ENCODE data around the gene PC. TPM values are rescaled to one million over a fixed set of nuclear protein-coding genes. Genes with fewer than 3 reads are reported as not detected.

The PC gene
- total and polyA plus RNA-seq, 7 experiments from 2014 or later = 4.9 to 11.2 (median 9.5) TPM

- Mint-ChIP-seq H3K27me3 (peaks cover 0 to 3% (median 0%) of the 10 kb centered on the region in 5 donors), H3K4me1 (no peaks in the 10 kb centered on the region), H3K9me3 (no peaks in the 10 kb centered on the region), H3K27ac (no peak overlapping the region), H3K36me3 (peaks cover 0 to 7% (median 0%) of the 10 kb centered on the region in 5 donors), H3K4me3 (no peak overlapping the region)
- ATAC-seq (no peak), DNase-seq (no peak)
- intact Hi-C loops (cut with micrococcal nuclease) = no loop called here
- no peaks in the 10 kb centered on the region for H3K27me3 ChIP-seq (ENCODE audit: control insufficient read depth in 2 of 2, insufficient read depth in 2 of 2, low read length in 2 of 2)
- H3K4me1 ChIP-seq (ENCODE audit: control insufficient read depth in 2 of 2, insufficient read depth in 2 of 2, low read length in 2 of 2) = no peaks in the 10 kb centered on the region
- CTCF ChIA-PET = no interaction called here
- H3K9me3 ChIP-seq (ENCODE audit: control insufficient read depth in 2 of 3, low read length in 3 of 3) = no peaks in the 10 kb centered on the region
- no peaks in the 10 kb centered on the region for H3K36me3 ChIP-seq (ENCODE audit: control insufficient read depth in 2 of 3, insufficient read depth in 3 of 3, low read length in 3 of 3)
- H3K4me3 ChIP-seq (ENCODE audit: low read length) = no peak overlapping the region
- no peak overlapping the region for H3K27ac ChIP-seq (ENCODE audit: low read depth, low read length)
- POLR2A ChIA-PET = no interaction called here
Observed at GRCh38 chr11:66910669-66911068, 47.5 kb downstream of the PC start.

- H3K27me3 Mint-ChIP-seq = peaks cover 0 to 3% (median 0%) of the 10 kb centered on the region in 5 donors
- no peak for ATAC-seq
- Histone ChIP-seq H3K4me1 (ENCODE audit: control insufficient read depth in 2 of 2, insufficient read depth in 2 of 2, low read length in 2 of 2) (no peaks in the 10 kb centered on the region), H3K4me3 (ENCODE audit: low read length) (no peak overlapping the region), H3K27me3 (ENCODE audit: control insufficient read depth in 2 of 2, insufficient read depth in 2 of 2, low read length in 2 of 2) (no peaks in the 10 kb centered on the region), H3K9me3 (ENCODE audit: control insufficient read depth in 2 of 3, low read length in 3 of 3) (no peaks in the 10 kb centered on the region), H3K27ac (ENCODE audit: low read depth, low read length) (no peak overlapping the region), H3K36me3 (ENCODE audit: control insufficient read depth in 2 of 3, insufficient read depth in 3 of 3, low read length in 3 of 3) (no peaks in the 10 kb centered on the region)
- H3K36me3 Mint-ChIP-seq = peaks cover 0 to 7% (median 0%) of the 10 kb centered on the region in 5 donors
- intact Hi-C loops (cut with micrococcal nuclease) = no loop called here
- POLR2A ChIA-PET = no interaction called here
- H3K27ac Mint-ChIP-seq = no peak overlapping the region
- CTCF ChIA-PET = no interaction called here
- no peak for DNase-seq
- H3K9me3 Mint-ChIP-seq = no peaks in the 10 kb centered on the region
- no peaks in the 10 kb centered on the region for H3K4me1 Mint-ChIP-seq
- H3K4me3 Mint-ChIP-seq = no peak overlapping the region
Observed at GRCh38 chr11:66910016-66910415, 48.2 kb downstream of the PC start.

GRCh38 chr11:66909181-66909580 lies 49.0 kb downstream of the PC start:
- intact Hi-C loops (cut with micrococcal nuclease) = no loop called here
- Histone ChIP-seq H3K27me3 (ENCODE audit: control insufficient read depth in 2 of 2, insufficient read depth in 2 of 2, low read length in 2 of 2) (no peaks in the 10 kb centered on the region), H3K4me1 (ENCODE audit: control insufficient read depth in 2 of 2, insufficient read depth in 2 of 2, low read length in 2 of 2) (no peaks in the 10 kb centered on the region), H3K9me3 (ENCODE audit: control insufficient read depth in 2 of 3, low read length in 3 of 3) (no peaks in the 10 kb centered on the region), H3K36me3 (ENCODE audit: control insufficient read depth in 2 of 3, insufficient read depth in 3 of 3, low read length in 3 of 3) (no peaks in the 10 kb centered on the region), H3K4me3 (ENCODE audit: low read length) (no peak overlapping the region), H3K27ac (ENCODE audit: low read depth, low read length) (no peak overlapping the region)
- no peak overlapping the region for H3K27ac Mint-ChIP-seq
- ATAC-seq (no peak), DNase-seq (no peak)
- POLR2A ChIA-PET = no interaction called here
- no peak overlapping the region for H3K4me3 Mint-ChIP-seq
- H3K9me3 Mint-ChIP-seq = no peaks in the 10 kb centered on the region
- H3K36me3 Mint-ChIP-seq = peaks cover 0 to 7% (median 0%) of the 10 kb centered on the region in 5 donors
- no peaks in the 10 kb centered on the region for H3K4me1 Mint-ChIP-seq
- peaks cover 0 to 3% (median 0%) of the 10 kb centered on the region in 5 donors for H3K27me3 Mint-ChIP-seq
- CTCF ChIA-PET = interaction anchor here (0.6 kb wide), 1 partner anchor 39 kb away, joined by 3 read pairs; no protein-coding TSS in a partner anchor

- CTCF ChIA-PET = no interaction called here
- H3K27ac Mint-ChIP-seq = peak overlapping the region in 1 of 9 donors; percentile 60
- Histone ChIP-seq H3K9me3 (ENCODE audit: control insufficient read depth in 2 of 3, low read length in 3 of 3) (no peaks in the 10 kb centered on the region), H3K27me3 (ENCODE audit: control insufficient read depth in 2 of 2, insufficient read depth in 2 of 2, low read length in 2 of 2) (no peaks in the 10 kb centered on the region), H3K4me3 (ENCODE audit: low read length) (no peak overlapping the region), H3K4me1 (ENCODE audit: control insufficient read depth in 2 of 2, insufficient read depth in 2 of 2, low read length in 2 of 2) (no peaks in the 10 kb centered on the region), H3K36me3 (ENCODE audit: control insufficient read depth in 2 of 3, insufficient read depth in 3 of 3, low read length in 3 of 3) (no peaks in the 10 kb centered on the region), H3K27ac (ENCODE audit: low read depth, low read length) (no peak overlapping the region)
- DNase-seq (no peak), ATAC-seq (no peak)
- peaks cover 0 to 3% (median 0%) of the 10 kb centered on the region in 5 donors for H3K27me3 Mint-ChIP-seq
- intact Hi-C loops (cut with micrococcal nuclease) = no loop called here
- H3K4me1 Mint-ChIP-seq = no peaks in the 10 kb centered on the region
- H3K4me3 Mint-ChIP-seq = no peak overlapping the region
- peaks cover 0 to 7% (median 0%) of the 10 kb centered on the region in 5 donors for H3K36me3 Mint-ChIP-seq
- POLR2A ChIA-PET = no interaction called here
- no peaks in the 10 kb centered on the region for H3K9me3 Mint-ChIP-seq
Observed at GRCh38 chr11:66907751-66908630, 50.2 kb downstream of the PC start.

- Histone ChIP-seq H3K4me1 (ENCODE audit: control insufficient read depth in 2 of 2, insufficient read depth in 2 of 2, low read length in 2 of 2) (no peaks in the 10 kb centered on the region), H3K9me3 (ENCODE audit: control insufficient read depth in 2 of 3, low read length in 3 of 3) (no peaks in the 10 kb centered on the region), H3K27me3 (ENCODE audit: control insufficient read depth in 2 of 2, insufficient read depth in 2 of 2, low read length in 2 of 2) (no peaks in the 10 kb centered on the region), H3K4me3 (ENCODE audit: low read length) (no peak overlapping the region), H3K36me3 (ENCODE audit: control insufficient read depth in 2 of 3, insufficient read depth in 3 of 3, low read length in 3 of 3) (no peaks in the 10 kb centered on the region), H3K27ac (ENCODE audit: low read depth, low read length) (no peak overlapping the region)
- CTCF ChIA-PET = no interaction called here
- DNase-seq (no peak), ATAC-seq (no peak)
- POLR2A ChIA-PET = no interaction called here
- intact Hi-C loops (cut with micrococcal nuclease) = no loop called here
- H3K36me3 Mint-ChIP-seq = peaks cover 0 to 7% (median 0%) of the 10 kb centered on the region in 5 donors
- no peak overlapping the region for H3K4me3 Mint-ChIP-seq
- no peak overlapping the region for H3K27ac Mint-ChIP-seq
- no peaks in the 10 kb centered on the region for H3K9me3 Mint-ChIP-seq
- no peaks in the 10 kb centered on the region for H3K4me1 Mint-ChIP-seq
- H3K27me3 Mint-ChIP-seq = peaks cover 0 to 3% (median 0%) of the 10 kb centered on the region in 5 donors
Observed at GRCh38 chr11:66906061-66906733, 52.0 kb downstream of the PC start.

- H3K4me1 Mint-ChIP-seq = no peaks in the 10 kb centered on the region
- no peaks in the 10 kb centered on the region for H3K9me3 ChIP-seq (ENCODE audit: control insufficient read depth in 2 of 3, low read length in 3 of 3)
- H3K4me3 Mint-ChIP-seq = no peak overlapping the region
- no peak for ATAC-seq
- intact Hi-C loops (cut with micrococcal nuclease) = no loop called here
- H3K9me3 Mint-ChIP-seq = no peaks in the 10 kb centered on the region
- peaks cover 0 to 7% (median 0%) of the 10 kb centered on the region in 5 donors for H3K36me3 Mint-ChIP-seq
- no peak overlapping the region for H3K27ac ChIP-seq (ENCODE audit: low read depth, low read length)
- H3K36me3 ChIP-seq (ENCODE audit: control insufficient read depth in 2 of 3, insufficient read depth in 3 of 3, low read length in 3 of 3) = no peaks in the 10 kb centered on the region
- H3K27ac Mint-ChIP-seq = no peak overlapping the region
- no peak overlapping the region for H3K4me3 ChIP-seq (ENCODE audit: low read length)
- no peak for DNase-seq
- no peaks in the 10 kb centered on the region for H3K27me3 ChIP-seq (ENCODE audit: control insufficient read depth in 2 of 2, insufficient read depth in 2 of 2, low read length in 2 of 2)
- ChIA-PET POLR2A (no interaction called here), CTCF (no interaction called here)
- no peaks in the 10 kb centered on the region for H3K4me1 ChIP-seq (ENCODE audit: control insufficient read depth in 2 of 2, insufficient read depth in 2 of 2, low read length in 2 of 2)
- peaks cover 0 to 3% (median 0%) of the 10 kb centered on the region in 5 donors for H3K27me3 Mint-ChIP-seq
Observed at GRCh38 chr11:66905631-66906030, 52.6 kb downstream of the PC start.

All from naive thymus-derived CD4-positive, alpha-beta T cell (primary cell).